Measurements from ENCODE around the gene KRT3. TPM values are rescaled to one million over a fixed set of nuclear protein-coding genes. Genes with fewer than 3 reads are reported as not detected.

The KRT3 gene
- total and polyA plus RNA-seq, 10 of the 15 experiments (the other 5 are each of a cell fraction or from before 2014, with no cell fraction given), result not detected

GRCh38 chr12:52821071-52821730 lies 25.3 kb upstream of the KRT3 start (continued):
- TF ChIP-seq NKRF (conservative IDR thresholded peaks at IDR 0.05) (no peak), EP300 (IDR thresholded peaks at IDR 0.05; ENCODE audit: borderline replicate concordance in 1 of 2, control insufficient read depth in 1 of 2, low read depth in 2 of 2, low read length in 2 of 2) (no peak), POU2F2 (IDR thresholded peaks at IDR 0.05; ENCODE audit: borderline replicate concordance, low read depth, low read length) (no peak), WRNIP1 (IDR thresholded peaks at IDR 0.05; ENCODE audit: borderline replicate concordance, low read depth, low read length) (no peak), LARP7 (IDR thresholded peaks at IDR 0.05) (no peak)

GRCh38 chr12:52820521-52820920 lies 24.6 kb upstream of the KRT3 start:
- WGBS (ENCODE audit: insufficient coverage, insufficient replicate concordance, low lambda C conversion rate, missing lambda C conversion rate), result 2% methylated on average over 6 of the region's 6 CpGs
- intact Hi-C loops (cut with micrococcal nuclease; ENCODE audit: unreplicated experiment) (no loop called here), in situ Hi-C loops (cut with MboI) (no loop called here)
- Histone ChIP-seq H3K27me3 (replicated peaks in 1 of 2; ENCODE audit: control insufficient read depth in 2 of 2, insufficient read depth in 2 of 2, low read length in 1 of 2) (peaks cover 0 to 6% of the 10 kb centered on the region in 2 experiments; a peak in 1 of 4 replicates), H2AFZ (ENCODE audit: control insufficient read depth, low read depth, low read length) (no peak overlapping the region), H4K20me1 (ENCODE audit: control insufficient read depth, insufficient read depth) (no peaks in the 10 kb centered on the region; the same call in 1 of the 2 replicates), H3K9ac (ENCODE audit: control insufficient read depth, insufficient read depth, low read length) (no peak overlapping the region), H3K79me2 (ENCODE audit: control insufficient read depth, insufficient read depth, low read length) (no peaks in the 10 kb centered on the region), H3K36me3 (ENCODE audit: control insufficient read depth in 2 of 2, insufficient read depth in 2 of 2, low read length in 1 of 2) (no peaks in the 10 kb centered on the region), H3K4me2 (ENCODE audit: control insufficient read depth, insufficient read depth) (no peak overlapping the region), H3K9me3 (replicated peaks; ENCODE audit: control insufficient read depth, insufficient read depth, low read length) (no peaks in the 10 kb centered on the region), H3K4me3 (no peak overlapping the region), H3K27ac (ENCODE audit: control insufficient read depth, insufficient read depth) (no peak overlapping the region), H3K4me1 (ENCODE audit: control insufficient read depth, insufficient read depth, low read length) (no peaks in the 10 kb centered on the region)
- ChIA-PET RAD21 (ENCODE audit: unreplicated experiment) (no interaction called here), SMC1A (ENCODE audit: uncharacterized antibody, unreplicated experiment) (no interaction called here), POLR2A (no interaction called here), CTCF (no interaction called here)
- BruUV-seq (replicated peaks), result no TSS peak
- FAIRE-seq, result no peak
- no peak for TF ChIP-seq ESRRA (IDR thresholded peaks at IDR 0.05; ENCODE audit: low read length)
- TF ChIP-seq SMARCA5 (IDR thresholded peaks at IDR 0.05), result no peak
- TF ChIP-seq RUNX3 (IDR thresholded peaks at IDR 0.05; ENCODE audit: low read length), result no peak
- no peak for TF ChIP-seq ZNF207 (IDR thresholded peaks at IDR 0.05; ENCODE audit: borderline replicate concordance)
- TF ChIP-seq SUPT20H (IDR thresholded peaks at IDR 0.05; ENCODE audit: borderline replicate concordance, control insufficient read depth, low read depth, low read length), result no peak
- TF ChIP-seq POU2F2 (IDR thresholded peaks at IDR 0.05; ENCODE audit: borderline replicate concordance, low read depth, low read length), result no peak
- no peak for TF ChIP-seq JUNB (IDR thresholded peaks at IDR 0.05)
- TF ChIP-seq HDAC6 (IDR thresholded peaks at IDR 0.05; ENCODE audit: unreplicated experiment), result no peak
- TF ChIP-seq TBL1XR1 (IDR thresholded peaks at IDR 0.05; ENCODE audit: low read depth, low read length), result no peak
- TF ChIP-seq ELK1 (IDR thresholded peaks at IDR 0.05; ENCODE audit: low read depth, low read length), result no peak
- no peak for TF ChIP-seq MXI1 (IDR thresholded peaks at IDR 0.05; ENCODE audit: low read depth, low read length)
- TF ChIP-seq NR2C1 (IDR thresholded peaks at IDR 0.05), result no peak
- no peak for TF ChIP-seq SMAD5 (IDR thresholded peaks at IDR 0.05; ENCODE audit: low read depth)
- TF ChIP-seq GABPA (IDR thresholded peaks at IDR 0.05; ENCODE audit: low read depth), result no peak
- no peak for TF ChIP-seq MEF2A (IDR thresholded peaks at IDR 0.05; ENCODE audit: insufficient read depth, low read depth, low read length)
- DNase-seq (ENCODE audit: low read depth, low spot score), result no peak
- ATAC-seq, result no peak

Measured in GM12878 (cell line).